Heart left ventricle (tissue), 16 donors: ENCODE results near the gene PRXL2A. TPM values are rescaled to one million over a fixed set of nuclear protein-coding genes. Genes with fewer than 3 reads are reported as not detected.

Source experiments
- ATAC-seq, 4 donors: fragments of 200-7000 bp; cut with Tn5 transposase; one replicate each; pipeline ENCODE4 v1.9.1; 2020 to 2022; ENCODE audit warnings: moderate library complexity in 4 of 4, mild to moderate bottlenecking in 3 of 4, moderate number of reproducible peaks in 1 of 4
- DNase-seq, 5 donors: peaks; one replicate each; pipeline ENCODE4 v3.0.0-alpha.2; 2020
- H3K27ac ChIP-seq, 12 donors: fragments of 200-600 bp; sonication (generic) in 4 of 12; one replicate each; pipeline versions ENCODE4 v1.5.0 to v1.8.0; 2016 to 2022; ENCODE audit warnings: mild to moderate bottlenecking in 2 of 12
- H3K27me3 ChIP-seq, 9 donors: fragments of 200-600 bp; sonication (generic) in 2 of 9; one replicate each; pipeline versions ENCODE4 v1.5.1 to v1.8.0; 2016 to 2022; ENCODE audit warnings: mild to moderate bottlenecking in 3 of 9
- H3K36me3 ChIP-seq, 9 donors: fragments of 200-600 bp; sonication (generic) in 2 of 9; one replicate each; pipeline versions ENCODE4 v1.5.0 to v1.8.0; 2018 to 2022; ENCODE audit warnings: mild to moderate bottlenecking in 2 of 9
- H3K4me1 ChIP-seq, 12 donors: fragments of 200-600 bp; sonication (generic) in 4 of 12; one replicate each; pipeline versions ENCODE4 v1.5.0 to v1.8.0; 2016 to 2022; ENCODE audit warnings: mild to moderate bottlenecking in 3 of 12
- H3K4me3 ChIP-seq, 12 donors: fragments of 200-600 bp; sonication (generic) in 4 of 12; one replicate each; pipeline versions ENCODE4 v1.5.0 to v1.8.0; 2017 to 2022; ENCODE audit warnings: mild to moderate bottlenecking in 9 of 12, moderate library complexity in 4 of 12
- H3K9me3 ChIP-seq, 12 donors: fragments of 200-600 bp; sonication (generic) in 4 of 12; one replicate each; pipeline versions ENCODE4 v1.5.0 to v1.8.0; 2016 to 2022; ENCODE audit warnings: mild to moderate bottlenecking in 1 of 12
- POLR2A ChIP-seq, 2 donors: fragments of 450-650 bp; IDR thresholded peaks; one replicate each; pipeline ENCODE4 v1.6.1; 2017; ENCODE audit warnings: antibody characterized with exemption in 2 of 2, mild to moderate bottlenecking in 2 of 2, moderate library complexity in 2 of 2
- WGBS, 4 donors: extraction: QIAGEN DNeasy Blood & Tissue Kit in 2 of 4; methylation state at CpG; one replicate each; pipeline versions ENCODE4 v1.1.5 to v1.1.7; 2013 to 2018; 5-methylcytosine and 5-hydroxymethylcytosine counted together
- intact Hi-C, 10 donors: fragments of 100-400 bp; cut with DNase I; formaldehyde crosslinking; loops; one replicate each; pipeline versions ENCODE4 v1.11.1 to v1.14.2; 2022
- polyA plus RNA-seq, 2 donors: library from polyadenylated mRNA; stranded (reverse); fragments of 200-250 nt; gene quantifications; one replicate each; pipeline ENCODE4 v1.2.3, GENCODE V29; 2013
- total RNA-seq, 9 donors: library from RNA; depleted of rRNA in 2 of 9; stranded (reverse); fragments of >200 nt in 2 of 9; fragmentation: NEBNext Ultra II Directional in 3 of 9; extraction: Animal tissue kit (Norgen Biotek cat#: 25700) in 3 of 9; gene quantifications; one replicate each; pipeline versions ENCODE4 v1.1.0 to v1.2.4, GENCODE V29; 2016 to 2023
- TF ChIP-seq, protein P1 (sequence below), 12 donors: fragments of 200-600 bp; sonication (generic) in 4 of 12; IDR thresholded peaks; one replicate each; pipeline versions ENCODE4 v1.5.0 to v1.8.0; 2018 to 2022; ENCODE audit warnings: antibody characterized with exemption in 12 of 12, mild to moderate bottlenecking in 5 of 12
- donor health status: ischemic (EF 13 %, LVEDD 7.1; RV severe dilation, severe dysfunction).
- donor health status: healthy with polysubstance abuse.
- donor health status: DM: no; HTN: yes; CAD: no.
- donor health status: DM: no; HTN: no; CAD: no.
- donor health status: ischemic (EF 25% LVEDD 6.9; RV normal size, moderate dysfunction).
- donor health status: ischemic (EF 25% LVEDD 5.7; RV mildly dilated, moderate dysfunction).
- donor health status: healthy.
- donor health status: DM: yes; HTN: yes; CAD: no.
- donor health status: ischemic (EF 35%, LVEDD 5.7; RV mildly dilated, moderate dysfunction).
- donor health status: nonischemic (EF 11% LVEDD 7.7; RV severe dilation, severe dysfunction).
- donor health status: DM: yes; HTN: yes; CAD: no.
- donor health status: PGD.
- donor health status: ischemic (EF 29% LVEDD 5.4; RV normal size, mild dysfunction).
- donor health status: nonischemic (EF 23%, LVEDD 6.1; RV moderate dilation, normal function).

Gene PRXL2A
- total and polyA plus RNA-seq, 11 donors = 63.9 to 123 (median 78.5) TPM

- Histone ChIP-seq H3K4me3 (no peak overlapping the region), H3K4me1 (peaks cover 3 to 91% (median 74%) of the 10 kb centered on the region in 12 donors), H3K27me3 (peaks cover 0 to 6% (median 0%) of the 10 kb centered on the region in 9 donors), H3K36me3 (no peaks in the 10 kb centered on the region), H3K9me3 (no peaks in the 10 kb centered on the region), H3K27ac (peak overlapping the region in 6 of 12 donors; percentile 16 to 95 (median 92))
- ATAC-seq (no peak), DNase-seq (no peak)
- intact Hi-C loops = no loop called here
- TF ChIP-seq, protein P1, sequence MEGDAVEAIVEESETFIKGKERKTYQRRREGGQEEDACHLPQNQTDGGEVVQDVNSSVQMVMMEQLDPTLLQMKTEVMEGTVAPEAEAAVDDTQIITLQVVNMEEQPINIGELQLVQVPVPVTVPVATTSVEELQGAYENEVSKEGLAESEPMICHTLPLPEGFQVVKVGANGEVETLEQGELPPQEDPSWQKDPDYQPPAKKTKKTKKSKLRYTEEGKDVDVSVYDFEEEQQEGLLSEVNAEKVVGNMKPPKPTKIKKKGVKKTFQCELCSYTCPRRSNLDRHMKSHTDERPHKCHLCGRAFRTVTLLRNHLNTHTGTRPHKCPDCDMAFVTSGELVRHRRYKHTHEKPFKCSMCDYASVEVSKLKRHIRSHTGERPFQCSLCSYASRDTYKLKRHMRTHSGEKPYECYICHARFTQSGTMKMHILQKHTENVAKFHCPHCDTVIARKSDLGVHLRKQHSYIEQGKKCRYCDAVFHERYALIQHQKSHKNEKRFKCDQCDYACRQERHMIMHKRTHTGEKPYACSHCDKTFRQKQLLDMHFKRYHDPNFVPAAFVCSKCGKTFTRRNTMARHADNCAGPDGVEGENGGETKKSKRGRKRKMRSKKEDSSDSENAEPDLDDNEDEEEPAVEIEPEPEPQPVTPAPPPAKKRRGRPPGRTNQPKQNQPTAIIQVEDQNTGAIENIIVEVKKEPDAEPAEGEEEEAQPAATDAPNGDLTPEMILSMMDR (IDR thresholded peaks at IDR 0.05) = no peak
- TF ChIP-seq POLR2A (IDR thresholded peaks at IDR 0.05) = no peak
- WGBS, 4 donors = 80 to 96% (median 87%) methylated on average over 1 of the region's 1 CpG
Observed at GRCh38 chr10:80411681-80412220, 3.4 kb downstream of the PRXL2A start.

DNA sequence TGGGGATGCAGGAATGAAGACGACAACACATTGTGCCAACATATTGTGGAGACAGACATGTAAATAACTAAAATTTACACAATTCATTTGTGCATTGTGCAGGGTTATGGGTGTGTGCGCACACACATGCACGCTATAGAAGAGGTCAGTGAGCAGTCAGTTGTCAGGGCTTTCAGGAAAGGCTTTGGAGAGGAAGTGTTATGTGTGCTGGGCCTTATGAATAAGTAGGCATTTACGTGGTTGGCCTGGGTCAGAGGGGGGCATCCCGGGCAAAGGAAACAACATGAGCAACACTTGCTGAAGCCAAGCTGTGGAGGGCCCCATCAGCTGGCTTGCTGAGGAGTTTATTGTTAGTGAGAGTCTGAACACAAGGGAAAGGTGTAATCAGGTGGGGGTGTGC is 4.1 kb downstream of the PRXL2A start:
- H3K36me3 ChIP-seq = no peaks in the 10 kb centered on the region
- WGBS, 4 donors = 71 to 81% (median 76%) methylated on average over 5 of the region's 5 CpGs
- H3K9me3 ChIP-seq = no peaks in the 10 kb centered on the region
- DNase-seq (no peak), ATAC-seq (no peak)
- peaks cover 3 to 90% (median 74%) of the 10 kb centered on the region in 12 donors for H3K4me1 ChIP-seq
- intact Hi-C loops = no loop called here
- H3K27me3 ChIP-seq = peaks cover 0 to 6% (median 0%) of the 10 kb centered on the region in 9 donors
- H3K4me3 ChIP-seq = no peak overlapping the region
- peak overlapping the region in 5 of 12 donors; percentile 21 to 85 (median 64) for H3K27ac ChIP-seq
- no peak for TF ChIP-seq POLR2A (IDR thresholded peaks at IDR 0.05)
- TF ChIP-seq, protein P1 (IDR thresholded peaks at IDR 0.05) = no peak

DNA sequence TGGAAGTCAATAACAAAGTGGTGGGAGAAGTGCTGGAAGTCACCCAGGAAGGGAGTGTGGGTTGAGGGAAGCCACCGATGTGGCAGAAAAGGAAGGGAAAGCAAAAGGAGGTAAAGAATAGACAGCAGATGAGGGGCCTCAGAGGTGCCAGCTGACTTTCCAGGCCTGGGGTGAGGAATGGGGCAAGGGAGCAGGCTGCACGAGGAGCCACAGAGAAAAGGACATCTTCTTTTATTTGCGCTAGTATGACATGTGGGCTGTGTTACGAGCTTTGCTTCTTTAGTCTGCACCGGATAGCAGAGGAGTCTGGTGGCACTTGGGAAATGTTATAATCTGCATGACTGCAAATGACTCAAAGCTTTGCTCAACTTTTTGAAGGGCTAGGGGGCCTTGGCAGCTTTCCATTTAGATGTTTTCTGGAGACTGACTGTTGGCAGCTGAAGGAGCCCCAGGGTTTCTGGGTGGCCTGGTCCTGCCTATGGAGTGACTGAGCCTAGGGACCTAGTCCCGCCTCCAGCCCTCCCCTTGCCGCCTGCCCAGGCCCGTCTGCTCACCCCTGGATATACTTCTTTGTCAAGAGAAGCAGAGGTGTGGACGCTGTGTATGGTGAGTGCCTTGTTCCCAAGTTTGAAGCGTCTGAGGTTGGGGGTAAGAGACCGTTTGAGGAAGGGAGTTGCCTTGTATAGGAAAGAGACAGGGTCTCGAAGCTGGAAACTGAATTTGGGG is 5.1 kb downstream of the PRXL2A start:
- WGBS, 4 donors = 54 to 60% (median 55%) methylated on average over 12 of the region's 12 CpGs
- Histone ChIP-seq H3K9me3 (no peaks in the 10 kb centered on the region), H3K36me3 (no peaks in the 10 kb centered on the region), H3K4me1 (peaks cover 3 to 85% (median 72%) of the 10 kb centered on the region in 12 donors), H3K4me3 (peak overlapping the region in 3 of 12 donors; percentile 12 to 22 (median 15)), H3K27me3 (peaks cover 0 to 5% (median 0%) of the 10 kb centered on the region in 9 donors), H3K27ac (peak overlapping the region in 10 of 12 donors; percentile 9 to 85 (median 48))
- TF ChIP-seq, protein P1 (IDR thresholded peaks at IDR 0.05) = no peak
- no peak for TF ChIP-seq POLR2A (IDR thresholded peaks at IDR 0.05)
- intact Hi-C loops = no loop called here
- DNase-seq = peak in 1 of 5 donors; percentile 52
- ATAC-seq = peak in 1 of 4 donors; percentile 20

- WGBS, 4 donors = 57 to 63% (median 62%) methylated on average over 7 of the region's 7 CpGs
- H3K4me1 ChIP-seq = peaks cover 3 to 80% (median 68%) of the 10 kb centered on the region in 12 donors
Observed at GRCh38 chr10:80414142-80414895, 6.0 kb downstream of the PRXL2A start.

More at GRCh38 chr10:80414142-80414895, 6.0 kb downstream of the PRXL2A start:
- DNase-seq (no peak), ATAC-seq (no peak)
- intact Hi-C loops = no loop called here
- Histone ChIP-seq H3K9me3 (no peaks in the 10 kb centered on the region), H3K27ac (peak overlapping the region in 10 of 12 donors; percentile 5 to 85 (median 60)), H3K27me3 (no peaks in the 10 kb centered on the region), H3K4me3 (peak overlapping the region in 2 of 12 donors; percentile 12 to 15), H3K36me3 (no peaks in the 10 kb centered on the region)
- TF ChIP-seq, protein P1 (IDR thresholded peaks at IDR 0.05) = no peak
- TF ChIP-seq POLR2A (IDR thresholded peaks at IDR 0.05) = no peak
